GM18519 (cell line): ENCODE results near the gene KANK2.
"Not testable (repeated sequence)": the region's sequence is repeated elsewhere in the genome, so short reads cannot be mapped to it uniquely, and the experiment has no call there.

ENCODE experiments used
- ATAC-seq: cut with Tn5 transposase; IDR thresholded peaks from one replicate; pipeline ENCODE4 v1.9.1; 2021; ENCODE audit warnings: mild to moderate bottlenecking, moderate library complexity; ENCODE audit not compliant: unreplicated experiment, low FRiP score

The KANK2 gene

GRCh38 chr19:11142528-11143171 is 54.7 kb downstream of the KANK2 start:
- no peak for ATAC-seq

- ATAC-seq = no peak
Measured at GRCh38 chr19:11141937-11142527, 55.3 kb downstream of the KANK2 start.

- ATAC-seq = no peak
Measured at GRCh38 chr19:11140896-11141295, 56.4 kb downstream of the KANK2 start.

GRCh38 chr19:11140023-11140538 is 57.3 kb downstream of the KANK2 start:
- ATAC-seq = not testable (repeated sequence)

- ATAC-seq = no peak
Measured at GRCh38 chr19:11138601-11139300, 58.6 kb downstream of the KANK2 start.

GRCh38 chr19:11137542-11138384 is 59.6 kb downstream of the KANK2 start:
- ATAC-seq = no peak

- no peak for ATAC-seq
Measured at GRCh38 chr19:11136400-11137101, 60.8 kb downstream of the KANK2 start.

GRCh38 chr19:11131471-11131870 is 65.9 kb downstream of the KANK2 start:
- no peak for ATAC-seq

- no peak for ATAC-seq
Measured at GRCh38 chr19:11130824-11131455, 66.4 kb downstream of the KANK2 start.

- ATAC-seq = no peak
Measured at GRCh38 chr19:11127905-11128304, 69.4 kb downstream of the KANK2 start.

- no peak for ATAC-seq
Measured at GRCh38 chr19:11125994-11126685, 71.2 kb downstream of the KANK2 start.

- not testable (repeated sequence) for ATAC-seq
Measured at GRCh38 chr19:11124157-11124556, 73.2 kb downstream of the KANK2 start.

- ATAC-seq = no peak
Measured at GRCh38 chr19:11123114-11123513, 74.2 kb downstream of the KANK2 start.

- ATAC-seq = not testable (repeated sequence)
Measured at GRCh38 chr19:11121963-11122362, 75.4 kb downstream of the KANK2 start.

- no peak for ATAC-seq
Measured at GRCh38 chr19:11116507-11116906, 80.8 kb downstream of the KANK2 start.

GRCh38 chr19:11115895-11116446 is 81.4 kb downstream of the KANK2 start:
- ATAC-seq = no peak

GRCh38 chr19:11115042-11115441 is 82.3 kb downstream of the KANK2 start:
- no peak for ATAC-seq
